ENCODE results near the gene ZNF670. TPM values are rescaled to one million over a fixed set of nuclear protein-coding genes. Genes with fewer than 3 reads are reported as not detected.
A peak's percentile ranks its signal among the peaks of the same experiment; 100 is the strongest.

ZNF670 gene
- total RNA-seq, 1 donor from 2014 or later: 38.4 TPM

DNA sequence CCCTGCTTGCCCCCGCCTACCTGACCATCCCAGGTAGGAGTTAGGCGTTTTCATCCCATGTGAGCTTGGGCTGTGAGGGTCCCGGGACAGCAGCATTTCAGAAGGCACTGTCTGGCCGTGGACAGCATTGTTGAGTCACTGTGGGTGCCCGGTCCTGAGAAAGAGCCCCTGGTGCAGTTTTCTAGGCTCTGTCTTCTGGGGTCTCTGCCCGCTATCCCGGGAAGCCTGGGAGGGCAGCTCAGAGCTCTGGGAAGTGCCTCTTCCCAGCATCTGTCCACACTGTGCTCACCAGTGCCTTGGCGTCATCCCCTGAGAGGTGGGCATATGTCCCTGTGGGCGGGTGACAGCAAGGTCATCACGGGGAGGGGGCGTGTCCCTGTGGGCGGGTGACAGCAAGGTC is 36.9 kb upstream of the ZNF670 start:
- Histone ChIP-seq H2AFZ (replicated peaks) (no peak overlapping the region), H3K9ac (no peak overlapping the region), H3K9me3 (ENCODE audit: low read depth) (no peaks in the 10 kb centered on the region), H3F3A (ENCODE audit: low read depth) (peaks cover 19% of the 10 kb centered on the region), H3K27me3 (peaks cover 28% of the 10 kb centered on the region), H3K4me1 (peaks cover 5% of the 10 kb centered on the region), H4K20me1 (ENCODE audit: low read depth) (no peaks in the 10 kb centered on the region), H3K27ac (no peak overlapping the region), H3K4me2 (no peak overlapping the region), H3K79me2 (ENCODE audit: low read depth) (no peaks in the 10 kb centered on the region), H3K36me3 (no peaks in the 10 kb centered on the region), H3K4me3 (no peak overlapping the region)
- no peak for TF ChIP-seq EZH2phosphoT487 (IDR thresholded peaks at IDR 0.05)
- TF ChIP-seq EZH2 (IDR thresholded peaks at IDR 0.05): no peak
- TF ChIP-seq, protein P1, sequence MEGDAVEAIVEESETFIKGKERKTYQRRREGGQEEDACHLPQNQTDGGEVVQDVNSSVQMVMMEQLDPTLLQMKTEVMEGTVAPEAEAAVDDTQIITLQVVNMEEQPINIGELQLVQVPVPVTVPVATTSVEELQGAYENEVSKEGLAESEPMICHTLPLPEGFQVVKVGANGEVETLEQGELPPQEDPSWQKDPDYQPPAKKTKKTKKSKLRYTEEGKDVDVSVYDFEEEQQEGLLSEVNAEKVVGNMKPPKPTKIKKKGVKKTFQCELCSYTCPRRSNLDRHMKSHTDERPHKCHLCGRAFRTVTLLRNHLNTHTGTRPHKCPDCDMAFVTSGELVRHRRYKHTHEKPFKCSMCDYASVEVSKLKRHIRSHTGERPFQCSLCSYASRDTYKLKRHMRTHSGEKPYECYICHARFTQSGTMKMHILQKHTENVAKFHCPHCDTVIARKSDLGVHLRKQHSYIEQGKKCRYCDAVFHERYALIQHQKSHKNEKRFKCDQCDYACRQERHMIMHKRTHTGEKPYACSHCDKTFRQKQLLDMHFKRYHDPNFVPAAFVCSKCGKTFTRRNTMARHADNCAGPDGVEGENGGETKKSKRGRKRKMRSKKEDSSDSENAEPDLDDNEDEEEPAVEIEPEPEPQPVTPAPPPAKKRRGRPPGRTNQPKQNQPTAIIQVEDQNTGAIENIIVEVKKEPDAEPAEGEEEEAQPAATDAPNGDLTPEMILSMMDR (IDR thresholded peaks at IDR 0.05): no peak
- no peak overlapping the region for H3K4me3 Mint-ChIP-seq
- peaks cover 7% of the 10 kb centered on the region for H3K4me1 Mint-ChIP-seq
- no peak for DNase-seq (ENCODE audit: low spot score)
- H3K27ac Mint-ChIP-seq: no peak overlapping the region
- H3K9me3 Mint-ChIP-seq: peaks cover 7% of the 10 kb centered on the region
- H3K36me3 Mint-ChIP-seq: peaks cover 6% of the 10 kb centered on the region
- H3K27me3 Mint-ChIP-seq (ENCODE audit: insufficient read depth, low read depth): peaks cover 17% of the 10 kb centered on the region

DNA sequence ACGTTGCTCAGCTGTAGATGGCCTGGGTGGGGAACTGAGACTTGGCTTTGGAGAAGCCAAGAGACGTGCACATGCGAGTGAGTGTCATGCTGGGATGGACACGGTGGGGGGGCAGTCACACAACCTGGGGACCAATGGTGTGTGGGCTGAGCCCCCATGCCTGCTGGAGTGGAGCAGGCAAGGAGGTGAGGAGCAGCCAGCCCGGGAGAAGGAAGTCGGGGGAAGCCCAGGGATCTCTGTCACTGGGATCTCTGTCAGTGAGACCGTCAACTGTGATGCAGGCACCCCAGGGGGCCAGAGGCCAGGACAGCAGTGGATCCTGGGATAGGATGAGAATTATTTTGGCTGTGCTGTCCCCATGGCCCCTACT is 36.5 kb upstream of the ZNF670 start:
- Mint-ChIP-seq H3K27me3 (ENCODE audit: insufficient read depth, low read depth) (peaks cover 17% of the 10 kb centered on the region), H3K4me3 (peak overlapping the region; percentile 71), H3K36me3 (peaks cover 6% of the 10 kb centered on the region), H3K27ac (no peak overlapping the region), H3K4me1 (peaks cover 7% of the 10 kb centered on the region), H3K9me3 (peaks cover 7% of the 10 kb centered on the region)
- H3F3A ChIP-seq (ENCODE audit: low read depth): peaks cover 19% of the 10 kb centered on the region
- no peak overlapping the region for H3K4me2 ChIP-seq
- no peaks in the 10 kb centered on the region for H3K36me3 ChIP-seq
- H3K9me3 ChIP-seq (ENCODE audit: low read depth): no peaks in the 10 kb centered on the region
- no peak overlapping the region for H3K27ac ChIP-seq
- DNase-seq (ENCODE audit: low spot score): no peak
- H4K20me1 ChIP-seq (ENCODE audit: low read depth): no peaks in the 10 kb centered on the region
- no peaks in the 10 kb centered on the region for H3K79me2 ChIP-seq (ENCODE audit: low read depth)
- H3K4me3 ChIP-seq: no peak overlapping the region
- peaks cover 5% of the 10 kb centered on the region for H3K4me1 ChIP-seq
- no peak overlapping the region for H3K9ac ChIP-seq
- TF ChIP-seq EZH2phosphoT487 (IDR thresholded peaks at IDR 0.05) (no peak), EZH2 (IDR thresholded peaks at IDR 0.05) (no peak)
- TF ChIP-seq, protein P1 (IDR thresholded peaks at IDR 0.05): no peak
- no peak overlapping the region for H2AFZ ChIP-seq (replicated peaks)
- H3K27me3 ChIP-seq: peaks cover 32% of the 10 kb centered on the region

DNA sequence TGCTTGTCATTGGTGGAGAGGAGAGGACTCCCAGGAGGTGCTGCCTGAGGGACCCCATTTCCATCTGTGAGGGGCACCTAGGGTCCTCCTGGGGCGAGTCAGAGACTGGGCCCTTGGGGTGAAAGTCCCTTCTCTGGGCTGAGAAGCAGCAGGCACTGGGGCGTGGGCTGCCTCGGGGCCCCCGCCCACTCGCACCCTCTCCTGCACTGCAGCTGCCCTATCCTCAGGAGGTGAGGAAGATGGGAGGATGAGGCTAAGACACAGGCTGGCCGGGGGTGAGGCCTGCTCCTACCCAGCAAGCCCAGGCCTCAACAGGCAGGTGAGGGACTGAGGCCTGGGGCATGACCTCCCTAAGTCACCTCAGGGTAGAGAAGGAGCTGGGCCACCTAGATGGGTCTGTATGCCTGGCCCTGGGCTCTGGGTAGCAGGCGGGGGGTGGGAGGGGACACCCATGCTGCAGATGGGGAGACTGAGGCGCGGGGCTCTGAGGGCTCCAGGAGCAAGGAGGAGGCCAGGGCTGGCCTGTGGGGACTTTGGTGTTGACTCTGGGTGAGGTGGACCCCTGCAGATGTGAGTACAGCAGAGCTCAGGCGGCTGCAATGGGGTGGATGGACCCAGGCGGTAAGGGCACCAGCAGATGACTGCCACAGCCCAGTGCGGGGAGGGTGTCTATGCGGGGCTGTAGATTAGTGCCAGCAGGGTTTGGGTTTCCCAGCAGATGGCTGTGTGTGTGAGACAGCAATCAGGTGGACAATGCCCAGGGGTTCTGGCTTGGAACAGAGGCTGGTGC is 35.9 kb upstream of the ZNF670 start:
- H2AFZ ChIP-seq (replicated peaks): no peak overlapping the region
- H3K9me3 Mint-ChIP-seq: peaks cover 10% of the 10 kb centered on the region
- no peak overlapping the region for H3K9ac ChIP-seq
- DNase-seq (ENCODE audit: low spot score): no peak
- no peak overlapping the region for H3K4me2 ChIP-seq
- no peak overlapping the region for H3K27ac ChIP-seq
- H3K27me3 Mint-ChIP-seq (ENCODE audit: insufficient read depth, low read depth): peaks cover 17% of the 10 kb centered on the region
- peaks cover 9% of the 10 kb centered on the region for H3K36me3 Mint-ChIP-seq
- H3K27me3 ChIP-seq: peaks cover 38% of the 10 kb centered on the region
- H3K4me3 ChIP-seq: no peak overlapping the region
- H3K4me1 ChIP-seq: peaks cover 5% of the 10 kb centered on the region
- peaks cover 19% of the 10 kb centered on the region for H3F3A ChIP-seq (ENCODE audit: low read depth)
- no peaks in the 10 kb centered on the region for H3K9me3 ChIP-seq (ENCODE audit: low read depth)
- H4K20me1 ChIP-seq (ENCODE audit: low read depth): no peaks in the 10 kb centered on the region
- no peaks in the 10 kb centered on the region for H3K79me2 ChIP-seq (ENCODE audit: low read depth)
- peak overlapping the region; percentile 71 for H3K4me3 Mint-ChIP-seq
- TF ChIP-seq EZH2 (IDR thresholded peaks at IDR 0.05) (no peak), EZH2phosphoT487 (IDR thresholded peaks at IDR 0.05) (no peak)
- TF ChIP-seq, protein P1 (IDR thresholded peaks at IDR 0.05): no peak
- no peak overlapping the region for H3K27ac Mint-ChIP-seq
- no peaks in the 10 kb centered on the region for H3K36me3 ChIP-seq
- peaks cover 9% of the 10 kb centered on the region for H3K4me1 Mint-ChIP-seq
